ENCODE results near the gene RAB3B.
A peak's percentile ranks its signal among the peaks of the same experiment; 100 is the strongest.
"Not testable (repeated sequence)": the region's sequence is repeated elsewhere in the genome, so short reads cannot be mapped to it uniquely, and the experiment has no call there.

Gene RAB3B

GRCh38 chr1:51906306-51907078 lies 84.0 kb downstream of the RAB3B start:
- DNase-seq (ENCODE audit: low read depth, low spot score), result peak; percentile 51
- no peak for TF ChIP-seq CTCF (IDR thresholded peaks at IDR 0.05; ENCODE audit: low read depth, low read length)
- in situ Hi-C loops (cut with HindIII; ENCODE audit: low sequenced_read_pairs), result no loop called here

GRCh38 chr1:51902456-51902855 lies 88.0 kb downstream of the RAB3B start:
- no peak for DNase-seq (ENCODE audit: low read depth, low spot score)
- no peak for TF ChIP-seq CTCF (IDR thresholded peaks at IDR 0.05; ENCODE audit: low read depth, low read length)
- H3K4me3 ChIP-seq (ENCODE audit: low read depth, low read length), result no peak overlapping the region
- in situ Hi-C loops (cut with HindIII; ENCODE audit: low sequenced_read_pairs), result no loop called here

More at GRCh38 chr1:51906306-51907078, 84.0 kb downstream of the RAB3B start:
- H3K4me3 ChIP-seq (ENCODE audit: low read depth, low read length), result no peak overlapping the region

GRCh38 chr1:51901151-51901550 lies 89.3 kb downstream of the RAB3B start:
- no peak for DNase-seq (ENCODE audit: low read depth, low spot score)
- in situ Hi-C loops (cut with HindIII; ENCODE audit: low sequenced_read_pairs), result no loop called here
- TF ChIP-seq CTCF (IDR thresholded peaks at IDR 0.05; ENCODE audit: low read depth, low read length), result no peak
- H3K4me3 ChIP-seq (ENCODE audit: low read depth, low read length), result no peak overlapping the region

- in situ Hi-C loops (cut with HindIII; ENCODE audit: low sequenced_read_pairs), result no loop called here
- DNase-seq (ENCODE audit: low read depth, low spot score), result no peak
- no peak for TF ChIP-seq CTCF (IDR thresholded peaks at IDR 0.05; ENCODE audit: low read depth, low read length)
- H3K4me3 ChIP-seq (ENCODE audit: low read depth, low read length), result no peak overlapping the region
These were observed 91.5 kb downstream of the RAB3B start for GRCh38 chr1:51899022-51899421.

- peak; percentile 87 for DNase-seq (ENCODE audit: low read depth, low spot score)
- H3K4me3 ChIP-seq (ENCODE audit: low read depth, low read length), result no peak overlapping the region
- in situ Hi-C loops (cut with HindIII; ENCODE audit: low sequenced_read_pairs), result no loop called here
- TF ChIP-seq CTCF (IDR thresholded peaks at IDR 0.05; ENCODE audit: low read depth, low read length), result no peak
These were observed 92.3 kb downstream of the RAB3B start for GRCh38 chr1:51898090-51898734.

- no peak overlapping the region for H3K4me3 ChIP-seq (ENCODE audit: low read depth, low read length)
- no peak for TF ChIP-seq CTCF (IDR thresholded peaks at IDR 0.05; ENCODE audit: low read depth, low read length)
- in situ Hi-C loops (cut with HindIII; ENCODE audit: low sequenced_read_pairs), result no loop called here
- DNase-seq (ENCODE audit: low read depth, low spot score), result peak; percentile 82
These were observed 92.8 kb downstream of the RAB3B start for GRCh38 chr1:51897699-51898031.

- DNase-seq (ENCODE audit: low read depth, low spot score); in situ Hi-C loops (cut with HindIII; ENCODE audit: low sequenced_read_pairs); H3K4me3 ChIP-seq (ENCODE audit: low read depth, low read length): not testable (repeated sequence)
These were observed 95.8 kb downstream of the RAB3B start for GRCh38 chr1:51894748-51895147.
